Measurements from ENCODE around the gene FOLR3.
"Not testable (repeated sequence)": the region's sequence is repeated elsewhere in the genome, so short reads cannot be mapped to it uniquely, and the experiment has no call there.

Gene FOLR3

GRCh38 chr11:72162891-72163492 is 27.5 kb downstream of the FOLR3 start:
- DNase-seq (ENCODE audit: low read depth in 2 of 2) = no peak

DNA sequence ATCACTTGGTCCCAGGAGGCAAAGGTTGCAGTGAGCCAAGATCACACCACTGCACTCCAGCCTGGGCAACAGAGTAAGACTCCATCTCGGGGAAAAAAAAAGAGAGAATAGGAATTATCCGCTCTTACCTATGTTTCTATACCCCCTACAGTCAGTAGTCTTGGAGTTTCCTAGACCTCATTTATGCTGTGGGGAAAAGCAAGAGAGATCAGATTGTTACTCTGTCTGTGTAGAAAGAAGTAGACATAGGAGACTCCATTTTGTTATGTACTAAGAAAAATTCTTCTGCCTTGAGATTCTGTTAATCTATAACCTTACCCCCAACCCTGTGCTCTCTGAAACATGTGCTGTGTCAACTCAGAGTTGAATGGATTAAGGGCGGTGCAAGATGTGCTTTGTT is 28.7 kb downstream of the FOLR3 start:
- DNase-seq (ENCODE audit: low read depth in 2 of 2) = not testable (repeated sequence)

DNA sequence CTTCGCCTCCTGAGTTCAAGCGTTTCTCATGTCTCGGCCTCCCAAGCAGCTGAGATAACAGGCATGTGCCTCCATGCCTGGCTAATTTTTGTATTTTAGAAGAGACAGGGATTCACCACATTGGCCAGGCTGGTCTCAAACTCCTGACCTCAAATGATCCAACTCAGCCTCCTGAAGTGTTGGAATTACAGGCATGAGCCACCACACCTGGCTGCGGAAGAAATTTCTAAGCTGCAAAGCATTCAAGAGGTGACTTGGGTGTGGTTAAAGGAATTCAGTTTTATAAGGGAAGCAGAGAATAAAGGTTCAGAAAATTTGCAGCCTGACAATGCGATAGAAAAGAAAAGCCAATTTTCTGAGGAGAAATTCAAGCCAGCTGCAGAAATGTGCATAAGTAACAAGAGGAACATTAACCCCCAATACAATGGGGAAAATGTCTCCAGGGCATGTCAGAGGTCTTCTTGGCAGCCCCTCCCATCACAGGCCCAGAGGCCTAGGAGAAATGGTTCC is 33.6 kb downstream of the FOLR3 start:
- DNase-seq (ENCODE audit: low read depth in 2 of 2) = not testable (repeated sequence)

GRCh38 chr11:72169754-72170153 is 34.2 kb downstream of the FOLR3 start:
- DNase-seq (ENCODE audit: low read depth in 2 of 2) = not testable (repeated sequence)

DNA sequence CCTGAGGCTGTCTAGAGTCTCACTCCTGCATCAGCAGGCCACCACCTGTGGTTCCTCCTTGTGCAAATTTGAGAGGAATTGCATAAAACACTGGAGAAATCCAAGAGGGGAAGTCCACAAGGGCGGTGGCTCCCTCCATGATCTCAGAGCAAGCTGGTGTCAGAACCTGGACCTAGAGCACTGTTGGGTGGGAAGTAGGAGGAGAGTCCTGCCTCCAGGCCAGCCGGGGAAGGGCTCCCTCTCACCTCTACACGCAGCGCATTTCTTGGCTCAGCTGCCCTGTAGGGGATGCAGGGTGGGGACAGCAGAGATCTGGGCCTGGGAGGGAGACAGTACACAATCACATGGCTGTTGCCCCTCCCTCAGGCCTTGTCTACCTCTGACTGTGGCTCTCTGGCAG is 36.5 kb downstream of the FOLR3 start:
- not testable (repeated sequence) for DNase-seq (ENCODE audit: low read depth in 2 of 2)

DNA sequence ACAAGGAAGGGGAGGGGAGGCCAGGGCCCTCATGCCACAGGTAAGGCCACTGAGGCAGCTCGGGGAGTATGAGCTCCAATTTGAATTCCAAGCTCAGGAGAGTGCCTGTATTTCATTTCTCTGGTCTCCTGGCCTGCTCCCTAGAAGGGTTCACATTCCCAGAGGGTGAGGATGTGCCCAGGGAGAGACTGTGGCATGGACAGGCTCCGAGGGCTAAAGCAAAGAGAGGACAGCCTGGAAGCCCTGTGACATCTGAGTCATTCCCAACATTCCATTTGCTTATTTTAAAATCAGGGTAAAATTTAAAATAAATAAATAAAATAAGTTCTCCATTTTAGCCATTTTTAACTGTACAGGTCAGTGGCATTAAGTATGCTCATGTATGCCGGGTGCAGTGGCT is 37.8 kb downstream of the FOLR3 start:
- no peak for DNase-seq (ENCODE audit: low read depth in 2 of 2)

DNA sequence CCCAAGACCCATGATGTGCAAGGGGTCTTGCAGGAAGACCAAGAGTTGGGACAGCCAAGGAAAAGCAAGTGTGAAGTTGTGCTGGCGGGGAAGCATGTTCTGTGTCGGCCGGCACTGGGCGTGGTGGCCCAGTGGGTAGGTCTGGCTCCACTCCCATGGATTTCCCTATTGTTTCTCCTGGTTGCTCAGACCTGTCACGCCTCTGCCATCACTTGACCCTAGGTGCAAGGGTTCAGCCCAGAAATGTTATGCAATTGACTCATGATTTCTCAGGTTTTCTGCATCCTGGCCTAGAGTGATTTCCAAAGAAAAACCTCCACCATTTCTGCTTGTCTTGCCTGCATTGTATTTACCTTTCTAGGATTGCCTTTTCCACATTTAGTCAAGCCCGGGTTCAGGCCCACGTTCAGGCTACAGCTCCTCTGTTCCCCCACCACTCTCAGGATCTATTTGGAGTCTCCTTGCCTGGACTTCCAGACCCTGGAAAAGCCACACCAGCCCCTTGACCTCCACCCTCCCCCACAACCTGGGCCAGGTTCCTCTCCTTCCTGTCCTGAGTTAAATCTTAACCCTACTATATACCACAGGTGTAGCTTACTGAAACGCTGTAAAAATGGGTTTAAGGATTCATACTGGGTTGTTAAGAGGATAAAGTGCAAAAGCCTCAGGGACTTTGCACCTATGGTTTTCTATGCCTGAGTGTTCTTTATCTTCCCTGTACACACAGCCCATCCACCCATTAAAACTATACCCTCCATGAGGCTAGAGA is 39.0 kb downstream of the FOLR3 start:
- no peak for DNase-seq (ENCODE audit: low read depth in 2 of 2)

DNA sequence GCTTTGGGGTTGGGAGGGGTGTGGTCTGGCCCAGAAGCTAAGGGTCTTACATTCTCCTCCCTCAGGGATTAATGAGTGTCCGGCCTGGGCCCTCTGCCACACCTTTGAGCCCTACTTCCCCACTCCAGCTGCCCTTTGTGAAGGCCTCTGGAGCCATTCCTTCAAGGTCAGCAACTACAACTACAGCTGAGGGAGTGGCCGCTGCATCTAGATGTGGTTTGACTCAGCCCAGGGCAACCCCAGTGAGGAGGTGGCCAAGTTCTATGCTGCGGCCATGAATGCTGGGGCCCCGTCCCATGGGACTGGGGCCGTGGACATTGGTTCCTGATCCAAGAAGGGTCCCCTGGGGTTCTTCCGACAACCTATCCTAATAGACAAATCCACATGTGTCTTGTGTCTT is 42.1 kb downstream of the FOLR3 start:
- DNase-seq (ENCODE audit: low read depth in 2 of 2) = no peak

DNA sequence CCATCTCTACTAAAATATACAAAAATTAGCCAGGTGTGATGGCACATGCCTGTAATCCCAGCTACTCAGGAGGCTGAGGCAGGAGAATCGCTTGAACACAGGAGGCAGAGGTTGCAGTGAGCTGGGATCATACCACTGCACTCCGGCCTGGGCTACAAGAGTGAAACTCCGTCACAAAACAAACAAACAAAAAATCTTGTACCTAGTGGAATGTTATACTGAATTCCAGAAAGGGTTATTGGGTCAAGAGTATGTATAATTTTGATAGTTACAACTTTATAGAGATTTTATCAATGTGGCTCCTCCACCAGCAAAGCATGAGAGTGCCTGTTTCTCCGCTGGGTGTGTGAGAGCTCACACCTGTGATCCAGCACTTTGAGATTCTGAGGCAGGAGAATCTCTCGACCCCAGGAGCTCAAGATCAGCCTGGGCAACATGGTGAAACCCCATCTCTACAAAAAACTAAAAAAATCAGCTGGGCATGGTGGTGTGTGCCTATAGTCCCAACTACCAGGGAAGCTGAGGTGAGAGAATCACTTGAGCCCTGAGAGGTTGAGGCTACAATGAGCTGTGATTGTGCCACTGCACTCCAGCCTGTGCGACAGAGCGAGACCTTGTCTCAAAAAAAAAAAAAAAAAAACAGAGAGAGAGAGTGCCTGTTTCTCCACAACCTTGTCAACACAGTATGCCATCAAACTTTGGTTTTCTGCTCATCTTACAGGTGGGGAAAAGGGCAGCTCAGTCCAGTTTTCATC is 43.7 kb downstream of the FOLR3 start:
- no peak for DNase-seq (ENCODE audit: low read depth in 2 of 2)

GRCh38 chr11:72179804-72180396 is 44.4 kb downstream of the FOLR3 start:
- DNase-seq (ENCODE audit: low read depth in 2 of 2) = no peak

- DNase-seq (ENCODE audit: low read depth in 2 of 2) = not testable (repeated sequence)
Observed at GRCh38 chr11:72180892-72181552, 45.5 kb downstream of the FOLR3 start.

DNA sequence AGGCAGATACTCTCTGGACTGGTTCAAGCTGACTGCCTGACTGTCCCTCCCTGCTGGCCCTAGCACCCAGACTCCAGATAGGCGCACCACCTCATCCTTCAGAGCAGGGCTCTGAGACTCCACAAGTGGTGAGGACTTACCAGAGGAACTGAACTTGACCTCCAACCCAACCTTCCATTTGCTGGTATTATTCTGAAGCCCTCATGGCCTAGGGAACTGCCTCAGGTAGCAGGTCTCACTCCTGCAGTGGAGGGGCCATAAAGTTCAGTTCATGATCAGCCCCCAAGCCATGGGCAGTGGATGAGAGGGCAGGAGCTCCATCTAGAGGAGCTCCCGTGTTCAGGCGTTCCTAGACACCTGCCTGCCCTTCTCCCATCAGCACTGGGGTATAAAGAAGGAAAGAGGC is 46.0 kb downstream of the FOLR3 start:
- not testable (repeated sequence) for DNase-seq (ENCODE audit: low read depth in 2 of 2)

- DNase-seq (ENCODE audit: low read depth in 2 of 2) = no peak
Observed at GRCh38 chr11:72188267-72188666, 52.7 kb downstream of the FOLR3 start.
